Tibial artery (tissue), 4 donors: ENCODE results near the gene DLG4.

Source experiments
- DNase-seq, 2 donors: peaks; one replicate each; pipeline ENCODE4 v3.0.0-alpha.2; 2019
- H3K27ac ChIP-seq, 2 donors: fragments of 200-600 bp; sonication (generic) in 1 of 2; 1 replicate in 1 of 2; 2 replicates in 1 of 2; pipeline ENCODE4 v1.5.1; 2018 to 2019; ENCODE audit warnings: mild to moderate bottlenecking in 1 of 2
- H3K27me3 ChIP-seq, 2 donors: fragments of 200-600 bp; sonication (generic) in 1 of 2; one replicate each; pipeline versions ENCODE4 v1.5.1 to v1.6.0; 2016 to 2019
- H3K36me3 ChIP-seq, 3 donors: fragments of 200-600 bp; sonication (generic) in 2 of 3; one replicate each; pipeline ENCODE4 v1.5.1; 2016 to 2019; ENCODE audit warnings: mild to moderate bottlenecking in 2 of 3
- H3K4me1 ChIP-seq, 4 donors: fragments of 200-600 bp; sonication (generic) in 2 of 4; 1 replicate in 3 of 4; 2 replicates in 1 of 4; pipeline ENCODE4 v1.5.1; 2016 to 2019
- H3K4me3 ChIP-seq, 2 donors: fragments of 200-600 bp; sonication (generic) in 1 of 2; 1 replicate in 1 of 2; 2 replicates in 1 of 2; pipeline ENCODE4 v1.5.1; 2018 to 2019; ENCODE audit warnings: mild to moderate bottlenecking in 2 of 2
- H3K9me3 ChIP-seq, 3 donors: fragments of 200-600 bp; sonication (generic) in 1 of 3; one replicate each; pipeline ENCODE4 v1.5.1; 2016 to 2019
- CTCF ChIP-seq, 2 experiments: fragments of 200-600 bp in 1 of 2; fragments of 450-650 bp in 1 of 2; IDR thresholded peaks; one replicate each; pipeline ENCODE4 v1.5.1; 2017 to 2019; ENCODE audit warnings: antibody characterized with exemption in 2 of 2, mild to moderate bottlenecking in 1 of 2, moderate library complexity in 1 of 2
- intact Hi-C: fragments of 100-400 bp; cut with DNase I; formaldehyde crosslinking; loops from one replicate; pipeline ENCODE4 v1.15.0; 2023; ENCODE audit warnings: low total_unique reads

Gene DLG4

DNA sequence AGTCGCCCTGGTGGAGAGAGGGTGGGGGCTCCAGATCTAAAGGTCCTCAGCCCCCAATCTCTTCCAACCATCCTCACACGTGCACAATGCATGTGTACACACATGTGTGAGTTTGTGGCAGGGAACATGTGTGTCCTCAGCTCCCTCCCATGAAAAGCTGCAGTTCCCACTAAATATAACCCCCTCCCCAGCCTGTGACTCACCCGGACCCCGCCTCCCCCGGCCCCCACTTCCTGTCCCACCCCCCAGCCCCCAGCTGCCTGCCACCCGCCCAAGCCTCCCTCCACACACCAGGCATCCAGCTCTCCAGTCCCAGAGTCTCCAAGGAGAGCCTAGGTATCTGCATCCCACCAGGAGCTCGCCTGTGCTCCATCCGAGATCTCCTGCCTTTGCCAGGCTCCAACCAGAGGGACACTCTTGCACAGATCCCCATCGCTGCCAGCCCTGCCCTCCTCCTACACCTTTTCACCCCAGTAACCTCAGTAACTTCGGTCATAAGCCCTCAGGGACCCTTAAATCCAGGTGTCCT lies 3.9 kb downstream of the DLG4 start:
- peak overlapping the region in 1 of 2 donors; percentile 49 for H3K4me3 ChIP-seq
- TF ChIP-seq CTCF (IDR thresholded peaks at IDR 0.05) = no peak
- intact Hi-C loops = no loop called here
- H3K27me3 ChIP-seq = peaks cover 0 to 30% of the 10 kb centered on the region in 2 donors
- no peaks in the 10 kb centered on the region for H3K9me3 ChIP-seq
- peak overlapping the region; percentile 59 to 64 for H3K27ac ChIP-seq
- H3K4me1 ChIP-seq = peaks cover 0 to 61% (median 42%) of the 10 kb centered on the region in 4 donors
- H3K36me3 ChIP-seq = no peaks in the 10 kb centered on the region
- DNase-seq = no peak

DNA sequence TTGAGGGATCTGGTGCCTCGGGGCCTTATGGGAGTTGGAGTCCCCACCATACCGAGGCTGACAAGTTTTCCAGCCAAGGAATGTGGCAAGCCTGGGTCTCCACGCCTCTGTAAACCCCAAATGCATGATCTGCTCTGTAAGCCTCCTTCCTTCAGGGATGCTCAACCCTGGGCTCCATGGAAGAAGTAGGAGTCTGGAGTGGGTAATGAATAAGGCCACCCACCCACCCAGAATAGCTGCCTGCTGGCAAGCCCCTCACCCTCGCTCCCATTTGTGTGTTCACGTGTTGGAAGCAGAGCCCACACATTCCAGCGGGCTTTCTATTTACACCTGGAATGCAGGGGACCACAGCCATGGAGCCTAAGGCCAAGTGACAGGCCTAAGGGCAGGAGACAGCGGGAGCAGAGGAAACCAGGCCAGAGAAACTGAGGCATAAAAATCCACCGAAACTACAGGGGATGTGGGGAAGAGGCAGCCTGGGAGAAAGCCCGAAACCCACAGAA lies 4.4 kb downstream of the DLG4 start:
- DNase-seq = no peak
- Histone ChIP-seq H3K36me3 (no peaks in the 10 kb centered on the region), H3K27ac (peak overlapping the region; percentile 59 to 64), H3K4me3 (peak overlapping the region; percentile 49 to 53), H3K27me3 (peaks cover 0 to 34% of the 10 kb centered on the region in 2 donors), H3K4me1 (peaks cover 0 to 56% (median 37%) of the 10 kb centered on the region in 4 donors), H3K9me3 (no peaks in the 10 kb centered on the region)
- no peak for TF ChIP-seq CTCF (IDR thresholded peaks at IDR 0.05)
- intact Hi-C loops = no loop called here

DNA sequence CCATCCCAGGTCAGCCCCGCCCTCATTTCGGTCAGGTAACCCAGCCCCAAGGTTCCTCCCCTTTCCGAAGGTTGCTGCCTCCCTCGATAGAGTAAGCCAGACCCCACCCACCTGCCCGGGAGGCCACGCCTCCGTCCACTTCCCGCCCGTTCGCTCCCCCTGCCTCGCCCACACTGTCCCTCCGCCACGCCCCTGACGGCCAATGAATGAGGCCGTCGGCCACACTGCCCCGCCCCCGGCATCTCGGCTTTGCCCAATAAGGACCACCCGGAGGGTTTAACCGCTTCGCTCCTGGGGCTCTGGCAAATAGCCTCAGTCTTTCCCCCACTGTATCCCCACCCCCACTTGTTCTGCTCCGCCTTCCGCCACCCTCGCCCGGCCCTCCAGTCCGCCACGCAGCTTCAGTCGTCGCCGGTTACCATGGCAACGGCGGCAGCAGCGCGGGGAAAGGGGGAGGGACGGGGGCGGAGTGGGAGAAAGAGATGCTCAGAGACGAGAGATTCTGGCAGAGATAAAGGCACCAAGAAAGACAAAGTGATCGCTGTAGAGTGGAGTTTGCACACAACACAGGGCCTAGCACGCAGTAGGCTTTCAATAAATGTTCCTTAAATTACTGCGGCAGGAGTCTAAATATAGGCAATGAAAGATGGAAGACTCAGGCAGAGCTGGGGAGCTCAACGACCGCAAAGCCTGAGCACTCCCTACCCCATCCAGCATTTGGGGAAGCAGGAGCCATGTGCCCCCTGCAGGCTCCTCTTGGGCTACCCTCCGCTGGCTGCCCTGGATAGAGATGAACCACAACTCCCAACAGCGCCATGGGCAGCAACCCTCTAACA lies 5.1 kb downstream of the DLG4 start:
- intact Hi-C loops = no loop called here
- peak; percentile 98 for DNase-seq

DNA sequence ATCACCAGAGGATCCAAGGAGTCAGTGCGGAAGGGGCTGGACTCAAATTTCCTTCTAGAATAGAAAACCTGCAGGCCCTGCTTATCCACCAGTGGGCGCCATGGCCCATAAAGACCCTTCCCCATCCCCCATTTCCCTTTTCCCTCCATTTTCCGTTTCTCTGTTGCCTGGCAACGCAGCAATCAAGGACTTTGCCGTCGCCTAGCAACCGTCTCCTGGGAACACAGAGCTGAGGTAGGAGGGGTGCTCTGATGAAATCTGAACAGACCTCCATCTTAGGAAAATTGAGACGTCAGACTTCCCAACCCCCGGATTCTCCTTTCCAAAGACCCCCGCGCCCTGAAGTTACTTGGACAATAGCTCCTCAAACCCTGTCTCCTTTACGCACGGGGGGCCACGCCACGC lies 5.7 kb downstream of the DLG4 start:
- peak in 1 of 2 experiments; percentile 27 for TF ChIP-seq CTCF (IDR thresholded peaks at IDR 0.05)
- Histone ChIP-seq H3K27me3 (peaks cover 0 to 37% of the 10 kb centered on the region in 2 donors), H3K27ac (peak overlapping the region; percentile 59 to 64), H3K9me3 (no peaks in the 10 kb centered on the region), H3K4me3 (peak overlapping the region; percentile 49 to 53), H3K4me1 (peaks cover 0 to 49% (median 31%) of the 10 kb centered on the region in 4 donors), H3K36me3 (no peaks in the 10 kb centered on the region)
- peak in 1 of 2 donors; percentile 71 for DNase-seq
- intact Hi-C loops = no loop called here

More for the DNA sequence above, 5.1 kb downstream of the DLG4 start:
- H3K9me3 ChIP-seq = no peaks in the 10 kb centered on the region
- peaks cover 0 to 34% of the 10 kb centered on the region in 2 donors for H3K27me3 ChIP-seq
- peaks cover 0 to 56% (median 36%) of the 10 kb centered on the region in 4 donors for H3K4me1 ChIP-seq
- no peaks in the 10 kb centered on the region for H3K36me3 ChIP-seq
- peak overlapping the region; percentile 49 to 53 for H3K4me3 ChIP-seq
- TF ChIP-seq CTCF (IDR thresholded peaks at IDR 0.05) = peak; percentile 32 to 49
- H3K27ac ChIP-seq = peak overlapping the region; percentile 59 to 64

DNA sequence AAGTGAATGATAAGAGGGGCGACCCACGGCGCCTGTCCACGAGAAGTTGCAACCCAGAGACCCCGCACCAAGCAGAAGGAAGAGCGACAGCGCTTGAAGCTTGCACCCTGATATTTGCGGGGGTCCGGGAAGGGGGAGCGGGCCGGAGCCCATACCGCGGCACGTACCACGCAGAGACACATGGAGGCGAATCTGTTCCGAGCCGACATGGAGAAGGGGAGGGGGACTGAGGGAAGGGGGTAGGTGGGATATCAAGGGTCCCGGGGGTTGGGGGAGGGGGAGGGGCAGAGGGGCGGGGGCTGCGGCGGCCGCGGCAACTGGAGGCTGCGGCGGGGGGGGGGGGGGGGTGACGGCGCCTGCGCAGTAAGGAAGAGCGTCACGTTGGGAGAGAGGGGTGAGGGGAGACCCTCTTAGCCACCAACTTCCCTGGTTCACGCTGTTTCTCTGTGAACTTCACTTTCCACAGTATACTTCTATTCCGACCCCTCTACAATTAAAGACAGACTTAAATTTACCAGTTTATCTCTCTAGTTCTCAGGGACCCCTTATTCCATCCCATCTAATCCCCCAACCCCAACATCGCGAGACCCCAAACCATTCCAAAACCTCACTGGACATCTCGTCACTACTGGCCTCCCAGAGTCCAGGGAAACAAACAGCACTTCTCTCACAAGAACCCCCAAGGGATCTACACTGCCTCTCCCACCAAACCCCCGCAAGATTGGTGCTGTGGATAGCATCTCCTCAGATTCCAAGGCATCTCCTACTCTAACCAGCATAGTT lies 8.0 kb downstream of the DLG4 start:
- Histone ChIP-seq H3K36me3 (no peaks in the 10 kb centered on the region), H3K4me3 (no peak overlapping the region), H3K4me1 (peaks cover 0 to 33% (median 27%) of the 10 kb centered on the region in 4 donors), H3K27me3 (peaks cover 0 to 49% of the 10 kb centered on the region in 2 donors), H3K9me3 (no peaks in the 10 kb centered on the region), H3K27ac (no peak overlapping the region)
- intact Hi-C loops = no loop called here
- no peak for DNase-seq
- no peak for TF ChIP-seq CTCF (IDR thresholded peaks at IDR 0.05)
